Testis (tissue), 3 donors: ENCODE measurements around the gene CTNNA2. TPM values are rescaled to one million over a fixed set of nuclear protein-coding genes. Genes with fewer than 3 reads are reported as not detected.

Experiments
- DNase-seq: peaks from one replicate; pipeline ENCODE4 v3.0.0-alpha.2; 2019
- H3K27ac ChIP-seq, 2 donors: fragments of 200-600 bp; sonication (generic); one replicate each; pipeline ENCODE4 v1.5.1; 2019
- H3K27me3 ChIP-seq: fragments of 200-600 bp; sonication (generic); one replicate; pipeline ENCODE4 v1.5.1; 2019
- H3K36me3 ChIP-seq: fragments of 200-600 bp; sonication (generic); one replicate; pipeline ENCODE4 v1.5.1; 2017; ENCODE audit warnings: low read depth; ENCODE audit errors: missing control alignments
- H3K4me1 ChIP-seq: fragments of 200-600 bp; sonication (generic); one replicate; pipeline ENCODE4 v1.5.1; 2019
- H3K4me3 ChIP-seq, 2 donors: fragments of 200-600 bp; sonication (generic); one replicate each; pipeline ENCODE4 v1.5.1; 2017 to 2019
- H3K9me3 ChIP-seq: fragments of 200-600 bp; sonication (generic); one replicate; pipeline ENCODE4 v1.5.1; 2017
- CTCF ChIP-seq, 3 experiments: fragments of 450-650 bp in 2 of 3; fragments of 200-600 bp in 1 of 3; sonication (generic) in 1 of 3; IDR thresholded peaks; one replicate each; pipeline ENCODE4 v1.5.1; 2016 to 2019; ENCODE audit warnings: antibody characterized with exemption in 3 of 3, mild to moderate bottlenecking in 2 of 3, moderate library complexity in 1 of 3
- POLR2A ChIP-seq: fragments of 450-650 bp; IDR thresholded peaks from one replicate; pipeline ENCODE4 v1.6.1; 2017; ENCODE audit warnings: antibody characterized with exemption, mild to moderate bottlenecking, moderate library complexity
- WGBS, 2 donors: methylation state at CpG; one replicate each; pipeline ENCODE4 v1.1.5; 2018; 5-methylcytosine and 5-hydroxymethylcytosine counted together
- intact Hi-C: fragments of 100-400 bp; cut with DNase I; formaldehyde crosslinking; loops from one replicate; pipeline ENCODE4 v1.15.1; 2023; ENCODE audit warnings: low total_unique reads
- polyA plus RNA-seq: library from polyadenylated mRNA; stranded (reverse); fragments of 350-450 nt; fragmentation: Illumina TruSeq; extraction: RNeasy Lipid Tissue Mini Kit (QIAGEN cat#74804); gene quantifications from one replicate; pipeline ENCODE4 v1.2.3, GENCODE V29; 2014; ENCODE audit warnings: low read depth, low replicate concordance; ENCODE audit not compliant: insufficient read depth
- total RNA-seq, 2 donors: library from RNA; depleted of rRNA; stranded (reverse); fragments of >200 nt; gene quantifications; one replicate each; pipeline ENCODE4 v1.2.3, GENCODE V29; 2016

The CTNNA2 gene
- total and polyA plus RNA-seq, 3 donors from 2014 or later, result 36.8 to 44.5 (median 43.4) TPM

DNA sequence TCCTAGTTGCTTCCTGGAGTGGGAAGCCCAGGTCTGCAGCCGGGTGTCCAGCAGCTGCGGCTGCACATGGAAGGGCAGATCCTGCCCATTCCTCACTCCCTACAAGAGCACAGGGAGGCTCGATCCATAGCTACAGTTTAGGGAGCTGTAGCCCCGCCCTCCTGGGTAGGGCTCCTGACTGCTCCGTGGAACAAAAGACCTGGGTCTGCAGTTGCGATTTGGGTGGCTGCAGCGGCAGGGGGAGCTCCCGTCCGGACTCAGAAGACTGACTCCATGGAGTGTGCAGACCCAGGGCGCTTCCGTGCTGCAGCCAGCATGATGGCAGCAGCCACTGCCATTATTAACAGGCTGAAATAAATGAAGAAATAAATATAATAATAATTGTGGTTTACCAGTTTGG, 157.3 kb downstream of the CTNNA2 start:
- peaks cover 4% of the 10 kb centered on the region for H3K4me1 ChIP-seq
- no peak for TF ChIP-seq CTCF (IDR thresholded peaks at IDR 0.05)
- DNase-seq, result no peak
- no peak overlapping the region for H3K4me3 ChIP-seq
- peak overlapping the region in 1 of 2 donors; percentile 13 for H3K27ac ChIP-seq
- H3K27me3 ChIP-seq, result no peaks in the 10 kb centered on the region
- intact Hi-C loops, result no loop called here
- no peaks in the 10 kb centered on the region for H3K36me3 ChIP-seq
- WGBS, 2 donors, result 62 to 70% methylated on average over 7 to 11 of the region's 11 CpGs
- H3K9me3 ChIP-seq, result no peaks in the 10 kb centered on the region

DNA sequence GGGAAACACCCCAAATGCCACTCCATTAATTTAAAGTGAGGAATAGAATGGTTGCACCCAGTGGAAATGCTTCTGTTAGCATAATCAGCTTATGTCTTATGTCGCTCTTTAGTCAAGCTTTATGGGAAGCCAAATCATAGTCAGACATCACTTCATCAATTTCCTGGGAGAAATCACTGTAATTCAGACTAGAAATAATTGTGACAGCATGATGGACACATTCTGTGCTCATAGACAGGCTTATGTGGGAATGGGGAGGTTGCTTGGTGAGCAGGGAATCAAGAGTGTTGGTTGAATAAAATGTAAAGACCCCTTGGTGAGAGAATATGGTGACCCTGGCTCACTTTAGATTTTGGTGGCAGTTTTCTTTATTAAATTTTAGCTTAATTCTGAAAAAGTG, 174.0 kb downstream of the CTNNA2 start:
- H3K9me3 ChIP-seq, result no peaks in the 10 kb centered on the region
- DNase-seq, result no peak
- intact Hi-C loops, result no loop called here
- H3K36me3 ChIP-seq, result no peaks in the 10 kb centered on the region
- 80 to 92% methylated on average over 1 of the region's 1 CpG for WGBS, 2 donors
- H3K4me1 ChIP-seq, result no peaks in the 10 kb centered on the region
- no peaks in the 10 kb centered on the region for H3K27me3 ChIP-seq
- no peak overlapping the region for H3K4me3 ChIP-seq
- TF ChIP-seq CTCF (IDR thresholded peaks at IDR 0.05) (no peak), POLR2A (no peak)
- H3K27ac ChIP-seq, result no peak overlapping the region

DNA sequence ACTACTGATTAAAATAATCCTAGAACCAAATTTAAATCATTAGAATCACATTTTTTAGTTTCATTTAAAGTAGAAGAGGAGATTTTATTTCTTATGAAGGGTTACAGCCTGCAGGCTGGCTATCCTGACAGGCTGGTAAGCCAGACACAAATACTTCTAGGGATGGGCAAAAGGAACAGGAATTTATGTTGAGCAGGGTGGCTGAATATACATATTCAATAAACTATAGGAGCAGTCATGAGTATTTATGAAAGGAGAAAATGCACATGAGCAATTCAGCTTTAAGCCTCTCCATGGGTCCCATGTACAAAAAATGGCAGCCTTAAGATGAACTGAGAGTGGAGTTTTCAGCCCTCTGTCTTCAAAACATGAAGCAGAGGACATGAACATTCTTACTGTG, 182.4 kb downstream of the CTNNA2 start:
- no peak overlapping the region for H3K27ac ChIP-seq
- intact Hi-C loops, result no loop called here
- H3K36me3 ChIP-seq, result no peaks in the 10 kb centered on the region
- H3K4me1 ChIP-seq, result no peaks in the 10 kb centered on the region
- no peaks in the 10 kb centered on the region for H3K27me3 ChIP-seq
- no peak overlapping the region for H3K4me3 ChIP-seq
- TF ChIP-seq POLR2A (no peak), CTCF (IDR thresholded peaks at IDR 0.05) (no peak)
- H3K9me3 ChIP-seq, result no peaks in the 10 kb centered on the region
- DNase-seq, result no peak

DNA sequence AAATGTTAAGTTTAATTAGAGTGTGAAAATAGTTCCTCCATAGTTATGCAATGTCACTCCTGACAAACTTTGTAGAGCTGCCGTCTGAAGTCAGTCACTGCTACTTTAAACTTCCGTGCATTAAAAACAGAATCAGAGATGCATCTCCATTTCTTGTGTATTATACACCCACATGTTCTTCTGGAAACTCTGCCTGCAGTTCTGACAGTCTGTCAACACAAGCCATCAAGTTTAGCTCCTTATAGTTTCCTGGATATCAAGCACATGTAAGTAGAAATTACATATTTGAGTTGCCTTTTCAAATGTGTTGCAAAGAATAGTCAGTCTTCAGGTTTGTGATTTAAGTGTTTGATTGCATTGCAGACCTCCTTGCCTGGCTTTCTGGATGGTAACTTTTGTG, 184.3 kb downstream of the CTNNA2 start:
- no peak overlapping the region for H3K4me3 ChIP-seq
- no peaks in the 10 kb centered on the region for H3K9me3 ChIP-seq
- H3K27me3 ChIP-seq, result no peaks in the 10 kb centered on the region
- H3K27ac ChIP-seq, result no peak overlapping the region
- intact Hi-C loops, result no loop called here
- H3K36me3 ChIP-seq, result no peaks in the 10 kb centered on the region
- no peak for DNase-seq
- 84 to 89% methylated on average over 2 of the region's 2 CpGs for WGBS, 2 donors
- H3K4me1 ChIP-seq, result no peaks in the 10 kb centered on the region
- TF ChIP-seq CTCF (IDR thresholded peaks at IDR 0.05), result no peak
- TF ChIP-seq POLR2A, result no peak

DNA sequence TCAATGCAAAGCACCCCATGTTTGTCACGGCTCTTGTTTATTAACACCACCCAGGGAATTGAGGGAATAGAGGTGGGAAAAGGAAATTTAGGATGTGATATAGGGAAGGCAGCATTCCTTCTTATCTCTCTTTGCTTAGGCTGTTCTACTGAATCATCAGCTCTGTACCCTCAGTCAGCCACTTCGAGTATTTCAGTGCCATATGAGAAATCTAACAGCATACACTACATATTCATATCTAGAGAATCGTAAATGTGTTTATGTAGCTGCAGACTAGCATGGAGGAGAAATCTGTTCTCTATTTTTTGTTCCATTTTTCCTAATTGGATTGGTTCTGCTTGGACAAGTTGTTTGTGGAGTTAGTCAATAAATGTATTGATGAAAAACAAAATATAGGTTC, 187.8 kb downstream of the CTNNA2 start:
- no peak overlapping the region for H3K27ac ChIP-seq
- 61 to 64% methylated on average over 3 of the region's 3 CpGs for WGBS, 2 donors
- no peak overlapping the region for H3K4me3 ChIP-seq
- no peak for DNase-seq
- no peaks in the 10 kb centered on the region for H3K9me3 ChIP-seq
- no peaks in the 10 kb centered on the region for H3K4me1 ChIP-seq
- intact Hi-C loops, result no loop called here
- H3K27me3 ChIP-seq, result no peaks in the 10 kb centered on the region
- TF ChIP-seq POLR2A, result no peak
- no peak for TF ChIP-seq CTCF (IDR thresholded peaks at IDR 0.05)
- H3K36me3 ChIP-seq, result no peaks in the 10 kb centered on the region
